ENCODE measurements around the gene CDIPT.

Gene CDIPT

GRCh38 chr16:29810699-29811169 lies 52.3 kb downstream of the CDIPT start:
- ChIA-PET POLR2A (interaction anchor here (0.6 to 1.2 kb wide), 2 partner anchors 12 to 823 kb away, joined by 3 read pairs; no protein-coding TSS in a partner anchor), CTCF (interaction anchor here (2.5 kb wide), 1 partner anchor 221 kb away, joined by 11 read pairs; no protein-coding TSS in a partner anchor)
- peak overlapping the region; percentile 72 for H3K4me3 ChIP-seq (ENCODE audit: low read depth, low read length)
- TF ChIP-seq, protein P1, sequence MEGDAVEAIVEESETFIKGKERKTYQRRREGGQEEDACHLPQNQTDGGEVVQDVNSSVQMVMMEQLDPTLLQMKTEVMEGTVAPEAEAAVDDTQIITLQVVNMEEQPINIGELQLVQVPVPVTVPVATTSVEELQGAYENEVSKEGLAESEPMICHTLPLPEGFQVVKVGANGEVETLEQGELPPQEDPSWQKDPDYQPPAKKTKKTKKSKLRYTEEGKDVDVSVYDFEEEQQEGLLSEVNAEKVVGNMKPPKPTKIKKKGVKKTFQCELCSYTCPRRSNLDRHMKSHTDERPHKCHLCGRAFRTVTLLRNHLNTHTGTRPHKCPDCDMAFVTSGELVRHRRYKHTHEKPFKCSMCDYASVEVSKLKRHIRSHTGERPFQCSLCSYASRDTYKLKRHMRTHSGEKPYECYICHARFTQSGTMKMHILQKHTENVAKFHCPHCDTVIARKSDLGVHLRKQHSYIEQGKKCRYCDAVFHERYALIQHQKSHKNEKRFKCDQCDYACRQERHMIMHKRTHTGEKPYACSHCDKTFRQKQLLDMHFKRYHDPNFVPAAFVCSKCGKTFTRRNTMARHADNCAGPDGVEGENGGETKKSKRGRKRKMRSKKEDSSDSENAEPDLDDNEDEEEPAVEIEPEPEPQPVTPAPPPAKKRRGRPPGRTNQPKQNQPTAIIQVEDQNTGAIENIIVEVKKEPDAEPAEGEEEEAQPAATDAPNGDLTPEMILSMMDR (IDR thresholded peaks at IDR 0.05; ENCODE audit: insufficient read depth, low read length, missing control alignments): no peak
- DNase-seq (ENCODE audit: low read depth, low spot score): no peak

DNA sequence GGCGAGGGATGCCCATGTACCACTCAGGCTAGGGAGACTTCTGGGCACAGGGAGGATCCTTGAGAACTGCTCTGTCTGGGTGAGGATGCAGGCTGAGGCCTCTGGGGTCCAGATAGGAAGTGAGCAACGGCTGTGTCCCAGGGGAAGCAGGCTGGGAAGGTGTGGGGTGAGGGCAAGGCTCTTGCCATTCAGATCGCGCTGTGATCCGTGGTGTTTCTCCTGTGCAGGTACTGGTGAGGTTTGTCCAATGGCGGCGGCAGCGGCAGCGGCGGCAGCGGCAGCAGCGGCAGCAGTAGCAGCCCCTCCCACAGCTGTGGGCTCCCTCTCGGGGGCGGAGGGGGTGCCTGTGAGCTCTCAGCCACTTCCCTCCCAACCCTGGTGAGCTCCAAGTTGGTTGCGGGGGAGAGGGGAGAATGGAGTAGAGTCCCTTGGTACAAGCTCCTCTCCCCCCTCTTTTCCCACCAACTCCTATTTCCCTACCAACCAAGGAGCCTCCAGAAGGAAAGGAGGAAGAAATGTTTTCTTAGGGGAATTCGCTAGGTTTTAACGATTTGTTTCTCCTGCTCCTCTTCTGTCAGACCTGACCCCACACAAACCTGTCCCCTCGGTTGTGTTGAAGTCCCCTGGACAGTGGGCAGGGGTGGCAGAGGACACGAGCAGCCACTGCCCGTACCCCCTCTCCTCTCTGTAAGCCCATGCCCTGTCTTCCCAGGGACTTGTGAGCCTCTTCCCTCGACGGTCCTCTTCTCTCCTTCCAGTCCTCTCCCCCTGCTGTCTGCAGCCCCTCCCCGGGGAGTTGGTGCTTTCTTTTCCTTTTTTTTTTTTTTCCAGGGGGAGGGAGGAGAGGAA lies 53.0 kb downstream of the CDIPT start:
- DNase-seq (ENCODE audit: low read depth, low spot score): no peak
- ChIA-PET POLR2A (interaction anchor here (0.6 kb wide), 1 partner anchor 823 kb away, joined by 3 read pairs; no protein-coding TSS in a partner anchor), CTCF (interaction anchor here (0.7 kb wide), 1 partner anchor 39 kb away, joined by 3 read pairs; no protein-coding TSS in a partner anchor)
- peak overlapping the region; percentile 23; the same call in 1 of the 2 replicates for H3K4me3 ChIP-seq (ENCODE audit: low read depth, low read length)
- TF ChIP-seq, protein P1 (IDR thresholded peaks at IDR 0.05; ENCODE audit: insufficient read depth, low read length, missing control alignments): no peak

GRCh38 chr16:29809031-29809747 lies 53.8 kb downstream of the CDIPT start:
- CTCF ChIA-PET: interaction anchor here (0.7 to 3.0 kb wide), 6 partner anchors 8 to 40 kb away, joined by 3 to 34 read pairs (median 12); partner anchors contain the start of genes MVP and PAGR1
- peak overlapping the region; percentile 72 for H3K4me3 ChIP-seq (ENCODE audit: low read depth, low read length)
- TF ChIP-seq, protein P1 (IDR thresholded peaks at IDR 0.05; ENCODE audit: insufficient read depth, low read length, missing control alignments): no peak
- POLR2A ChIA-PET: interaction anchor here (1.2 to 3.0 kb wide), 4 partner anchors 11 to 197 kb away, joined by 3 to 19 read pairs (median 8); partner anchors contain the start of gene MVP
- DNase-seq (ENCODE audit: low read depth, low spot score): no peak

Measured in AG04449 (cell line).